Liver (tissue), 9 donors: ENCODE results near the gene MRPL42. TPM values are rescaled to one million over a fixed set of nuclear protein-coding genes. Genes with fewer than 3 reads are reported as not detected.

Experiments used
- DNase-seq: peaks from one replicate; pipeline ENCODE4 v3.0.0-alpha.2; 2017; ENCODE audit warnings: low spot score
- H3K27ac ChIP-seq, 2 donors: one replicate each; pipeline ENCODE4 v1.7.0; 2013; ENCODE audit warnings: inconsistent platforms in 2 of 2, low read length in 2 of 2, control low read depth in 1 of 2, low read depth in 1 of 2, mild to moderate bottlenecking in 1 of 2
- H3K27me3 ChIP-seq, 4 donors: one replicate each; pipeline versions ENCODE4 v1.6.1 to v1.7.0; 2013; ENCODE audit warnings: low read length in 3 of 4, inconsistent platforms in 1 of 4, mild to moderate bottlenecking in 1 of 4, moderate library complexity in 1 of 4; ENCODE audit not compliant: control insufficient read depth in 4 of 4, insufficient read depth in 4 of 4
- H3K36me3 ChIP-seq, 4 donors: one replicate each; pipeline versions ENCODE4 v1.6.1 to v1.7.0; 2013; ENCODE audit warnings: low read length in 3 of 4, mild to moderate bottlenecking in 3 of 4, low read depth in 1 of 4, moderate library complexity in 1 of 4; ENCODE audit not compliant: control insufficient read depth in 4 of 4, insufficient read depth in 3 of 4
- H3K4me1 ChIP-seq, 4 donors: one replicate each; pipeline versions ENCODE4 v1.6.1 to v1.7.0; 2013; ENCODE audit warnings: low read length in 3 of 4, mild to moderate bottlenecking in 3 of 4, moderate library complexity in 1 of 4; ENCODE audit not compliant: control insufficient read depth in 4 of 4, insufficient read depth in 4 of 4
- H3K4me3 ChIP-seq, 3 donors: one replicate each; pipeline versions ENCODE4 v1.6.1 to v1.7.0; 2013; ENCODE audit warnings: low read length in 3 of 3, control low read depth in 1 of 3, low read depth in 1 of 3, mild to moderate bottlenecking in 1 of 3
- H3K9ac ChIP-seq, 2 donors: one replicate each; pipeline ENCODE4 v1.7.0; 2013; ENCODE audit warnings: low read length in 2 of 2, mild to moderate bottlenecking in 2 of 2, moderate library complexity in 2 of 2, control low read depth in 1 of 2, low read depth in 1 of 2
- H3K9me3 ChIP-seq, 4 donors: one replicate each; pipeline versions ENCODE4 v1.6.1 to v1.7.0; 2013; ENCODE audit warnings: low read length in 3 of 4; ENCODE audit not compliant: control insufficient read depth in 4 of 4
- EGR1 ChIP-seq, 2 donors: IDR thresholded peaks; 2 replicates each; pipeline ENCODE4 v1.6.1; 2016 to 2018; ENCODE audit warnings: antibody characterized with exemption in 2 of 2, low read depth in 2 of 2
- FOXA1 ChIP-seq: IDR thresholded peaks from 2 replicates; pipeline ENCODE4 v1.6.1; 2016; ENCODE audit warnings: antibody characterized with exemption
- FOXA2 ChIP-seq: IDR thresholded peaks from 2 replicates; pipeline ENCODE4 v1.6.1; 2016; ENCODE audit warnings: antibody characterized with exemption
- GABPA ChIP-seq, 2 donors: IDR thresholded peaks in 1 of 2; conservative IDR thresholded peaks in 1 of 2; 2 replicates each; pipeline ENCODE4 v1.6.1; 2016; ENCODE audit warnings: antibody characterized with exemption in 2 of 2, mild to moderate bottlenecking in 1 of 2, moderate library complexity in 1 of 2
- HNF4A ChIP-seq, 2 donors: conservative IDR thresholded peaks; 2 replicates each; pipeline ENCODE4 v1.6.1; 2016; ENCODE audit warnings: antibody characterized with exemption in 2 of 2, mild to moderate bottlenecking in 2 of 2
- HNF4G ChIP-seq: IDR thresholded peaks from 2 replicates; pipeline ENCODE4 v1.6.1; 2016; ENCODE audit warnings: antibody characterized with exemption
- JUND ChIP-seq, 2 donors: IDR thresholded peaks; 2 replicates each; pipeline ENCODE4 v1.6.1; 2016; ENCODE audit warnings: antibody characterized with exemption in 2 of 2
- NR2F2 ChIP-seq: IDR thresholded peaks from 2 replicates; pipeline ENCODE4 v1.6.1; 2016; ENCODE audit warnings: antibody characterized with exemption
- RAD21 ChIP-seq, 2 donors: IDR thresholded peaks; 2 replicates each; pipeline ENCODE4 v1.6.1; 2016; ENCODE audit warnings: antibody characterized with exemption in 2 of 2, mild to moderate bottlenecking in 2 of 2
- RXRA ChIP-seq, 2 donors: IDR thresholded peaks; 2 replicates each; pipeline ENCODE4 v1.6.1; 2017 to 2018; ENCODE audit warnings: antibody characterized with exemption in 2 of 2, mild to moderate bottlenecking in 1 of 2
- SP1 ChIP-seq: IDR thresholded peaks from 2 replicates; pipeline ENCODE4 v1.6.1; 2018; ENCODE audit warnings: antibody characterized with exemption, mild to moderate bottlenecking
- TAF1 ChIP-seq: conservative IDR thresholded peaks from 2 replicates; pipeline ENCODE4 v1.6.1; 2016; ENCODE audit warnings: antibody characterized with exemption, mild to moderate bottlenecking
- YY1 ChIP-seq: IDR thresholded peaks from 2 replicates; pipeline ENCODE4 v1.6.1; 2016; ENCODE audit warnings: antibody characterized with exemption, mild to moderate bottlenecking
- ZBTB33 ChIP-seq: IDR thresholded peaks from 2 replicates; pipeline ENCODE4 v1.6.1; 2016; ENCODE audit warnings: antibody characterized with exemption
- WGBS: extraction: QIAGEN DNeasy Blood & Tissue Kit; methylation state at CpG from one replicate; pipeline ENCODE4 v1.1.7; 2013; 5-methylcytosine and 5-hydroxymethylcytosine counted together
- polyA plus RNA-seq, 2 donors: library from polyadenylated mRNA; stranded (reverse) in 1 of 2; unstranded in 1 of 2; fragments of 200-250 nt in 1 of 2; fragments of >200 nt in 1 of 2; fragmentation: Nextera tagmentation in 1 of 2; extraction: Ambion mirVana in 1 of 2; gene quantifications; one replicate each; pipeline versions ENCODE4 v1.2.1 to v1.2.3, GENCODE V29; 2013 to 2015
- total RNA-seq, 2 donors: library from RNA; depleted of rRNA; stranded (reverse); fragments of >200 nt; gene quantifications; one replicate each; pipeline ENCODE4 v1.2.3, GENCODE V29; 2014
- TF ChIP-seq, protein P1 (sequence below): fragments of 150-350 bp; IDR thresholded peaks from 2 replicates; pipeline ENCODE4 v1.5.1; 2017; ENCODE audit warnings: improper control_type of control experiment, low read depth, low read length; ENCODE audit not compliant: missing input control
- TF ChIP-seq, protein P2 (sequence below): IDR thresholded peaks from 2 replicates; pipeline ENCODE4 v1.6.1; 2016; ENCODE audit warnings: antibody characterized with exemption
- donor health status: healthy.
- donor health status: healthy.
- donor health status: healthy.
- donor health status: healthy.
- donor health status: healthy.

The MRPL42 gene
- total and polyA plus RNA-seq, 4 donors, result 20.4 to 38.8 (median 33.3) TPM

GRCh38 chr12:93547778-93548177, 80.5 kb downstream of the MRPL42 start:
- H3K36me3 ChIP-seq, result peaks cover 0 to 4% (median 0%) of the 10 kb centered on the region in 4 donors
- H3K9ac ChIP-seq, result no peak overlapping the region
- H3K27me3 ChIP-seq, result no peaks in the 10 kb centered on the region
- no peak for DNase-seq
- H3K27ac ChIP-seq, result no peak overlapping the region
- TF ChIP-seq HNF4G, result no peak
- no peak for TF ChIP-seq NR2F2
- TF ChIP-seq SP1, result no peak
- TF ChIP-seq JUND (IDR thresholded peaks at IDR 0.05), result no peak
- H3K4me3 ChIP-seq, result no peak overlapping the region
- WGBS, result 62% methylated on average over 2 of the region's 2 CpGs
- no peaks in the 10 kb centered on the region for H3K9me3 ChIP-seq
- peaks cover 0 to 10% (median 2%) of the 10 kb centered on the region in 4 donors for H3K4me1 ChIP-seq

GRCh38 chr12:93549174-93549573, 81.9 kb downstream of the MRPL42 start:
- Histone ChIP-seq H3K27me3 (no peaks in the 10 kb centered on the region), H3K9ac (no peak overlapping the region), H3K4me1 (peaks cover 1 to 13% (median 3%) of the 10 kb centered on the region in 4 donors), H3K36me3 (peaks cover 0 to 4% (median 0%) of the 10 kb centered on the region in 4 donors), H3K27ac (no peak overlapping the region), H3K9me3 (no peaks in the 10 kb centered on the region), H3K4me3 (no peak overlapping the region)
- TF ChIP-seq FOXA1 (no peak), ZBTB33 (no peak), FOXA2 (no peak), RXRA (IDR thresholded peaks at IDR 0.05) (no peak), YY1 (no peak), HNF4G (no peak), HNF4A (conservative IDR thresholded peaks at IDR 0.05) (no peak), GABPA (IDR thresholded peaks at IDR 0.05 in 1 of 2, conservative IDR thresholded peaks at IDR 0.05 in 1 of 2) (no peak), NR2F2 (no peak), TAF1 (no peak)
- TF ChIP-seq, protein P1, sequence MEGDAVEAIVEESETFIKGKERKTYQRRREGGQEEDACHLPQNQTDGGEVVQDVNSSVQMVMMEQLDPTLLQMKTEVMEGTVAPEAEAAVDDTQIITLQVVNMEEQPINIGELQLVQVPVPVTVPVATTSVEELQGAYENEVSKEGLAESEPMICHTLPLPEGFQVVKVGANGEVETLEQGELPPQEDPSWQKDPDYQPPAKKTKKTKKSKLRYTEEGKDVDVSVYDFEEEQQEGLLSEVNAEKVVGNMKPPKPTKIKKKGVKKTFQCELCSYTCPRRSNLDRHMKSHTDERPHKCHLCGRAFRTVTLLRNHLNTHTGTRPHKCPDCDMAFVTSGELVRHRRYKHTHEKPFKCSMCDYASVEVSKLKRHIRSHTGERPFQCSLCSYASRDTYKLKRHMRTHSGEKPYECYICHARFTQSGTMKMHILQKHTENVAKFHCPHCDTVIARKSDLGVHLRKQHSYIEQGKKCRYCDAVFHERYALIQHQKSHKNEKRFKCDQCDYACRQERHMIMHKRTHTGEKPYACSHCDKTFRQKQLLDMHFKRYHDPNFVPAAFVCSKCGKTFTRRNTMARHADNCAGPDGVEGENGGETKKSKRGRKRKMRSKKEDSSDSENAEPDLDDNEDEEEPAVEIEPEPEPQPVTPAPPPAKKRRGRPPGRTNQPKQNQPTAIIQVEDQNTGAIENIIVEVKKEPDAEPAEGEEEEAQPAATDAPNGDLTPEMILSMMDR, result no peak
- TF ChIP-seq, protein P2, sequence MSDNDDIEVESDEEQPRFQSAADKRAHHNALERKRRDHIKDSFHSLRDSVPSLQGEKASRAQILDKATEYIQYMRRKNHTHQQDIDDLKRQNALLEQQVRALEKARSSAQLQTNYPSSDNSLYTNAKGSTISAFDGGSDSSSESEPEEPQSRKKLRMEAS, result no peak
- 75% methylated on average over 6 of the region's 6 CpGs for WGBS
- DNase-seq, result no peak

- Histone ChIP-seq H3K36me3 (no peaks in the 10 kb centered on the region), H3K9me3 (no peaks in the 10 kb centered on the region), H3K9ac (no peak overlapping the region), H3K4me3 (no peak overlapping the region), H3K4me1 (peaks cover 1 to 13% (median 3%) of the 10 kb centered on the region in 4 donors), H3K27ac (no peak overlapping the region), H3K27me3 (no peaks in the 10 kb centered on the region)
- WGBS, result 80% methylated on average over 11 of the region's 11 CpGs
- no peak for DNase-seq
- peak in 1 of 2 donors; percentile 47 for TF ChIP-seq RAD21 (IDR thresholded peaks at IDR 0.05)
- TF ChIP-seq EGR1 (IDR thresholded peaks at IDR 0.05; ENCODE audit: low read depth in 2 of 2), result no peak
- TF ChIP-seq RXRA (IDR thresholded peaks at IDR 0.05), result peak in 1 of 2 donors; percentile 20
These were observed 83.7 kb downstream of the MRPL42 start for GRCh38 chr12:93550748-93551611.
